ENCODE measurements around the gene TPCN2.
A peak's percentile ranks its signal among the peaks of the same experiment; 100 is the strongest.

TPCN2 gene

DNA sequence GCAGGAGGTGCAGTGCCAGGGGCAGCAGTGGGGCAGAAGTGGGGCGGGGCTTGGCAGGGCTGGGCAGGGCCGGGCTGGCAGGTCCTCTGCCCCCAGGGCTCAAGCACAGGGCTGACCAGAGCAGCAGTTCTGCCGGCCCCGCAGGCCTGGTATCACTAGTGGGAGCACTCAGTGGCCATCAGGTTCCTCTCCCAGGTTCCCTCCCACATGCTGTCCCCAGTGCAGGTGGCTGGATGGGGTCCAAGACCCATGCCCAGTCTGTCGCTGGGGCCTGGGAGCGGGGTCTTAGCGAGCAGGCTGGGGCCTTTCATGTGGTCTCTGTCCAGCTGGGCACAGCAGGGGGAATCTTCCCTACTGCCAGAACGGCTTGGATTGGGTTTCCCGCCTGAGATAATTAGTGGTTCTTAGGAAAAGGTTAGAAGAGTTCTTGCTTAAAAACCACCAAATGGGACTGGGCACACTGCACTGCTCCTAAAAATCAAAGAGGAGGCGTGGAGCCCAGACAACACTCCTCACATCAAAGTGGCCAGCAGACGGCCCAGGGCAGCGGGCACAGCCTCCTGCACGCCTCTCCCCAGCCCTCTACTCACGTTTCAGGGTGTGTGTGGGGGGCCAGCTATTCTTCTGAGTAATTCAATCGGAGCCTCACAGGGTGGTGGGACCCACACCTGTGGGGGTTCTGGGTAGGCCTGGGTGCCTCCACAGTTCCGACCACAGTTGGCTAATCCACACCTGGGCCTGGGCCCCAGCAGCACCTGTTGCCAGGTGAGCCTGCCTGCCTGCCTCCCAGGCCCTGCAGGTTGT lies 45.6 kb downstream of the TPCN2 start:
- DNase-seq (ENCODE audit: low read depth in 2 of 2), result no peak

DNA sequence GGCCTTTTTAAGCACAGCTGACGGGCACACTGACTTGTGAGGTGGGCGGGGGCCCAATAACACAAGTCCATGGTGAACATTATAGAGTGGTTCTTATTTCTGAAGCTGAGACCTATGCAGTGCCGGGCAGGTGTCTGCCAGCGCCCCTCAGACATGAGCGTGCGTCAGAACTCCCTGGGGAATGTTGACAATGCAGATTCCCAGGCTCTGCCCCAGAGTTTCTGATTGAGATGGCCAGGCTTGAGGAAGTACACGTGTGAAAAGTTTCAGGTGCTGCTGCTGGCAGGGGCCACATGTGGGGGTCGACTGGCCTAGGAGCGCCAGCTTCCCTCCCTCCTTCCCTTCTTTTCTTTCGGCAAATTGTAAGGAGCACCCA lies 46.2 kb downstream of the TPCN2 start:
- DNase-seq (ENCODE audit: low read depth in 2 of 2), result no peak

DNA sequence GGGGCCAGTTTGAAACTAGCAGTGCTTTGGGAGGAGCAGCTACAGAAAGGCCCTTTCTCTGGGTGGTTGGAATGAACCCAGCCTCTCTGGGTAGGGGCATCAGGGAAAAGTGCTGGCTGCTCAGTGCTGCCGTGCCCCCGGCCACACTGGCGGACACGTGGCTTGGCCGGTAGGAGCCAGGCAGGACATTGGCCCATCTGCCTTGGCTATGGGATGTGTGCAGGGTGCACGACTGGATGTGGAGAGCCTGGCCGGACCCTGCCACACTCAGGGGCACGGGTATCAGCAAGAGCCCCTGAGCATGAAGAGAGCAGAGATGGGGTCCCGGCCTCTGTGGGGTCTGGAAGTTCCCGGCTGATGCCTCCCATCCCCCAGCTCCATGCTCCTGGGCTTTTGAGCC lies 46.6 kb downstream of the TPCN2 start:
- no peak for DNase-seq (ENCODE audit: low read depth in 2 of 2)

DNA sequence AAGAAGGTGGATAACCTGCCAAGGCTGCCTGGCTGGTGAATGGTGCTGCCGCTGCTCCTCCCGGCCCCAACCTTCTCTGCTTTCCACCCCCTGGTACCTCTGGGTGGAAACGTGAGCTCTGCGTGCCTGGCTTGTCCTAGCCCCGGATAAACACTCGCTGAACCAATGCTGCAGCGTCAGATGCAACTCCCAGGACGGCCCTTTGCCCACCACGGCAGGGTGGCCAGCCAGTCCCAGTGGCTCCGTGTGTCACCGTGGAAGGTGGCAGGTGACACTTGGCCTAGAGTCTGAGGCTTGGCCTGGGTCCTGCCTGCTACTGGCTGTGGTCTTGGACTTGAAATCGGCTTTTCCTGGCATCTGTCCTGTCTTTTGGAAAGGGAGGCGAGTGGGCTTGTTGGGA lies 47.7 kb downstream of the TPCN2 start:
- DNase-seq (ENCODE audit: low read depth in 2 of 2), result no peak

DNA sequence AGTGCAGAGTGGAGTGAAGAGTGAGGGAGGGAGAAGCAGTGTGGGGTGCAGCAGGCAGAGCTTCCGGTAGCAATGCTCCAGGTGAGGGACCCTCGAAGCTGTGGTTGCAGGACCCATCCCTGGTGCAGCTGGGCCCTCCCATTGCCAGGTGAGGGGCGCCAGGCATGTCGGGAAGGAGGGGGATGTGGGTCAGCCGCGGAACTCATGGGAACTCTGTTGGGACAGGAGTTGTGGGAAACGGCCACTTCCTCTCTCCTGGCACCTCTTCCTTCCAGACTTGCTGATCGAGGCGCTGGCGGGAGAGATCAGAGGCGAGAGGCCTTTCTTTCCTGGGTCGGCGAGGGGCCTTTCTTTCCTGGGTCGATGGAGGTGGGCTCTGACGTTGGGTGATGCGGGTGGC lies 48.5 kb downstream of the TPCN2 start:
- DNase-seq (ENCODE audit: low read depth in 2 of 2), result no peak

DNA sequence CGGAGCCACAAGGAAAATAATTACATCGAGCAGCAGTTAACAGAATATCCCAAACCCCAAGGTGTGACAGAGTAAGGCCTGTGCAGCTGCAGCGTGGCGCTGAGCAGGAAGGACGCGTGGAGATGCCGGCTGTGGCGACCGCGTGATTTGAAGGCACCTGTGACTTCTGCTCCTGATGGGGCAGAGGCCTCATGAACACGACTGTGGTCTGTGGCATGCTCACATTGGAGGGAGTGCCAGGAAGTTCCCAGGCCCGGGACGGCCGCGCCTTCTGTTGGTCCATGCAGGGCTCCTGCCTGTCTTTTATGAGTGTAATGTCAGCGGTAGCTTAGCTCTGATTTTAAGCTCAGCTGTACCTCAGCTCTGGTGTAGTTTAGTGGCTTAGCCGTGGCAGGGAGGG lies 50.4 kb downstream of the TPCN2 start:
- DNase-seq (ENCODE audit: low read depth in 2 of 2), result no peak

DNA sequence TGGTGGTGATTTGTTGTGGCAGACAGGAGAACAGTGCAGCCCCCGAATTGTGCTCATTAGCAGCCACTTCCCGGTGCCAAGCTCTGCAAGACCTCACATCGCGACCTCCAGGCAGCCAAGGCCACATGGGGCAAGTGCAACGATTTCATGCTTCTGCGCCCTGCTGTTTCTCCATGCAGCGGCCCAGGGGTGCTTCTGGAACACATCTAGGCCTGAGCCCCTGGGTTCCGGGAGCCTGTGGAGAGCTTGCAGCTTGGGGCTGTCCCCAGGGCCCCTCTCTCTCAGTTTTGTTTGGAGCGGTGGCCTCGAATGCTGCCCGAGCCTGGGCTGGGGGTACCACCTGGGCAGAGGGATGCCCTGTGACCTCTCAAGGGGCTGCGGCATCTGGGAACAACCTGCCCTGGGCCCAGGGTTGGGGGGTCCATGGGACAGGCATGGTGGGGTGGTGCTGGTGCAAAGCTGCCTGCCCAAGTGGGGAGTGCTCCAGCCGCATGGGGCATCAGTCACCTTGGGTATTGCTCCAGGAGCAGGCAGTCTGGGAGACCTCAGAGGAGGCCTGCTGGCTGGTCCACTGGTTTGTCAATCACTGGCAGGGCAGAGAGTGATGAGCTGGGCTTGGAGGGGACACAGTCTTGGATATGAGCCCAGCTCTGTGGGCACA lies 51.9 kb downstream of the TPCN2 start:
- DNase-seq (ENCODE audit: low read depth in 2 of 2), result no peak

DNA sequence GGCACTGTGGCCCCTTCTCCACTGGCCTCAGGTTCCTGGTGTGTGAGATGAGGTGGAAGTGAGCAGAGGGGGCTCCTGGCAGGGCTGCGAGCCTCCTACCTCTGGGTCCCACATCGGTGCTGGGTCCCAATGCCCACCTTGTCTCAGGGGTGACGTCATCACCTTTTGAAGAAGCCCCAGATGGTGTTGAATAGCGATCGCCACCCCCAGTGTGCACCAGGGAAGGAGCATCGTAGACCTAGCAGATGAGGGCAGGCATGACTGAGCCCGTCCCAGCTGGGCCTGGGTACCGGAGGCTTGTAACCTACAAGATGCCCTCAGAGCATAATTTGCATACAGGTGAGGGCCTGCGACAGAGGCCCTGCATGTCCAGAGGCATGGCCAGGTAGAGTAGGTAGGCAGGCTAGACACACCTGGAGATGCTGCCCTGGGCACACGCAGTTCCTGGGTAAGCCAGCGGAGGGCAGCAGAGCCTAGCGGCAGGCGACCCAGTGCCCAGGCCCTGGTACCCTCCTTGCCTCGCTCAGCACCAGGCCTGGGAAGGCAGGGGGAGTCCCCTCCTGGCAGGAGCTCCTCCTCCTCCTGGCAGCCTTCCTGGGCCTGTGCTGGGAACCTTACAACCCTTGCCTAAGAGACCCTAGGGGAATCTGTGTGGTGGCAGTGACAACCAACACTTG lies 52.5 kb downstream of the TPCN2 start:
- peak; percentile 66 to 68 for DNase-seq (ENCODE audit: low read depth in 2 of 2)

DNA sequence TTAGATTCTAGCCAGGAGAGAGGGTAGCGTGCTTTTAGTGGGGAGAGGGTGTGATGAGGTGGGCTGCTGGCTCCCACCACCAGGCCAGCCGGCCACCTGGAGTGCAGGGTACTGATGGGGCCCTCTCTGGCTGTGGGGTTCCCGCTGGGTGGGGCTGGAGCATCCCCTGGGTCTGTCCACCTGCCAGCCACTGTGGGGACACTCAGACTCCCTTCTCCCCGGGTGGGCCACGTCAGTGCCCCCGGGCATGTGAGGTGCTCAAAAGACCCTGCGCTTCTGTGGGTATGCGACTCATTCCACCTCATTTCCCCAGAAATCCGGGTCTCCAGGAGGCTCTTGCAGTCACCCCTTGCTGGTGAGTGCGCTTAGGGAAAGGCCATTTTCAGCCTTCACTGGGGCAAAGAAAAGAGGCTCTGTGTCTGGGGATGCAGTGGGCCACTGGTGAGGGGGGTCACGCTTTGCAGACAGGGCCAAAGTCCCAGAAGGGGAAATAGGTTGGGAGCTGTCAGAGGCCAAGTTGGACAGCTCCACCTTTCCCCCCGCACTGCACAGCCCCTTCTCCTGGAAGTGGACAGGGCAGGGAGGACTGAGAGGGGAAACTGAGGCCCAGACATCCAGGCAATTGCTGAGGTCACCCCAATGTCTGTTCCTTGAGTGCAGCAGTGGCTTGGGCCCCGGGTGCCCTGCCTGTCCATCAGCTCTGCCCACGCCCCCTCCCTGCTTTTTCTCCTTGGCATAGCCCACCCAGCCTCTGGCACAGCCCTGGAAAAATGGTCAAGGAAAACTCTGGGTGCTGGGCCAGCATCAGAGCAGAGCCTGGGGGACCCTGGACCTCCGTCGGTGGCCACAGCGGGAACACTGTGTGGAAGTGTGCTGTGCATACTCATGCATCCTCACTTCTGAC lies 53.3 kb downstream of the TPCN2 start:
- DNase-seq (ENCODE audit: low read depth in 2 of 2), result no peak

DNA sequence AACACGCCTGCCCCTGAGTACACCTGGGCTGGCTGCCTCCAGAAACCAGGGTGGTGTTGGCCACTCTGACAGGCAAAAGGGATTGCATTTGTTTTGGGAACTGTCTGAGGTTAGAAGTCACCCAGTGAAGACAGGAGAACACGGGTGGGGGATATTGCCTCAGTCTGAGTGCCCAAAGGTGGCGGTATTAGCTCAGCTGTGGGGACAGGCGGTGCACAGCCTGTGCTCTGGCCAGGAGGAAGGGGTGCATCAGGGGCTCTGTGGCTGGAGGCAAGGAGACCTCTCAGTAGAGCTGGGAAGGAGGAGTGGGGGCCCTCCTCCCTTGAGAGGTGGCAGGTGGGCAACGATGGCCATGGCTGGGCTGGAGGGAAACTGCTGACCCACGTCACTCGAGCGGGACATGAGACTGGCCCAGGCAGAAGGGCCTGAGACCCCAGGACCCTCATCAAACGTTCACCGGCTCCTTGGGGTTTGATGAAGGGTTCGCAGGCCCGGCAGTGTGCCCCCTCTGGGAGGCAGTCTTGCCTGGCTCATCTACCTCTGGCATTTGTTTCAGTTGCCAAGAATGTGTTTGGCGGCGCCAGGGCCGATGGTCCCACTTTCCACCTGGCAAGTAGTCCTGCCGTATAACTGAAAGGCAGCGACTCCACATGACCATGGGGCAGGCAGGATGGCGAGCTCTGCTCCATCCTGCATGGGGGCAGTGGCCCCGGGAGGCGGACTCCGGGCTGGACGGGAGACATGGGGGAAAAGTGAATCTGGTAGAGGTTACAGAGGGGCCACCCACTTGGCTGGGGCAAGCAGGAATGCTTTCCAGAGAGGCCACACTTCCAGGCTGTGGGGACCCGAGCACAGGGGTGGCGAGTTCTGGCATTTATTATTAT lies 54.2 kb downstream of the TPCN2 start:
- DNase-seq (ENCODE audit: low read depth in 2 of 2), result no peak

DNA sequence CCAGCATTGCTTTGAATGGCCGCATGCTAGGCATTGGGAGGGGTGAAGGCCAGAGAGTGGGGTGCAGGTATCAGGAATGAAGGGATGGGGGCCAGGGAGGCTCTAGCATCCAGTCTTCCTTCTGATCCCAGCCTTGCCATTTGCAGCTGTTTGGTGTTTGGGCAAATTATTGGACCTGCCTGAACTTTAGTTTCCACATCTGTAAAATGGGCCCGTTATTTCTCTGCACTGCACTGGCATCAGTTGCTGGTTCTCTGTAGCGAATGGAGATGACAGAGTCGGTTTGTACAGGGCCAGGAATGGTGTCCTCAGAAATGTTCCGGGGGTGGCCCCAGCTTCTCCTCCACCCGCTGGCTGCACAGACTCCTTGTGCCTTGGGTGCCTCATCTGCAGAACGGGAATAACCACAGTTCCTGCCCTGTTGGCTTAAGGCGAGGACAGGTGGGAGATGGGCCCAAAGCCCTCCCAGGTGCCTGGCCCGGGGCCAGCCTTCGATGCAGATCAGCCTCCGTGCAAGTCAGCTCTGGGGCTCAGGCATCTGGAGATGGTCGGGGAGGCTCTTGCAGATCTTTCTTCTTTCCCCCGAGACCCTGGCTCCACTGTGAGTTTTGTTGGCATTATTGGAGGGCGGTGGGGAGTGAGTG lies 55.6 kb downstream of the TPCN2 start:
- DNase-seq (ENCODE audit: low read depth in 2 of 2), result no peak

DNA sequence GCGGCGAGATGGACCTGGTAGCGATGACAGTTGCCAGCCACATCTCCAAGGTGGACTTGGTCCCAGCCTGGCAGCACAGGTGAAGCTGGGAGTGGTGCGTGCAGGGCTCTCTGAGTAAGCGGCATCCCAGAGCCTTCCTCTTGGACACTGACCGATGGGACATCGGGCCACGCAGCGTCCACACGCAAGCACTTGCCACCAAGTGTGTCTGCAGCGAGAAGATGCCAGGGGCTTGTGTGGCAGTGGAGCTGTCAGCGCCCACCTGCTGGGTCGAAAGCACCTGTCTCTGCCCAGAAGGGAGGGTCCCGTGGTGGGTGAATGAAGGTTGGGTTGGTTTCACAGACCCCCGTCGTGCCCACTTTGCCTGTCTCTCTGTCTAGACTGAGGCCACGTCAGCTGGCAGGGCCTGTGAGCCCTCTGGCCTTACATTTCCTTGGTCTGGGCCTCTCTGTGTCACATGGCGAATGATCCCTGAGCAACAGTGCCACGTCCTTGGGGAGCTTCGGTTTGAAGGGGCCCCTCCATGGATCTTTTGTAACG lies 56.2 kb downstream of the TPCN2 start:
- no peak for DNase-seq (ENCODE audit: low read depth in 2 of 2)

DNA sequence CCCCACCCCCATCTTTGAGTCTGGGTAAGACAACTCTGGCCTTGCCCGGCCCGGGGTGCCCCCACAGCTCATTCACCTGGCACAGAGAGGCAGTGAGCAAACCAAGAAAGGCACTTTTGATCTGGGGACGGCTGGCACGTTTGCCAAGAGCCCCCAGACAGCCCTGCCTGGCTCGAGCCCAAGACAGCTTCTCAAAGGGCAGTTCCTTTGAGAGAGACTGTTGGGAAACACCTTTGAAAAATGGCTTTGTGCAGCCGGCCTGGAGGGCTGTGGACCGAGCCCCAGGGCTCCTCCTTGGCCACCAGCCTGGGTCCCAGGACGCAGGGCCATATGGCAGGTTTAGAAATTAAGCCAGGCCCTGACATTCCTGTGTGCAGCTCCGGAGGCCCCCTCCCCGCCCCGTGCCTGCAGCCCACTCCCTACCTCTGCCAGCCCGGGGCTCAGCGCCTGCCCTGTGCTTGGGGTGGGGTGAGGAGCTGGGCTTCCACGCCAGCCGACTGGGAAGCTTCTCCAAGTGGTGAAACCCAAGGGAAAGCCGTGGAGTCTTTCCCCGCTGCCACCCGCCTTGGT lies 56.8 kb downstream of the TPCN2 start:
- DNase-seq (ENCODE audit: low read depth in 2 of 2), result no peak

DNA sequence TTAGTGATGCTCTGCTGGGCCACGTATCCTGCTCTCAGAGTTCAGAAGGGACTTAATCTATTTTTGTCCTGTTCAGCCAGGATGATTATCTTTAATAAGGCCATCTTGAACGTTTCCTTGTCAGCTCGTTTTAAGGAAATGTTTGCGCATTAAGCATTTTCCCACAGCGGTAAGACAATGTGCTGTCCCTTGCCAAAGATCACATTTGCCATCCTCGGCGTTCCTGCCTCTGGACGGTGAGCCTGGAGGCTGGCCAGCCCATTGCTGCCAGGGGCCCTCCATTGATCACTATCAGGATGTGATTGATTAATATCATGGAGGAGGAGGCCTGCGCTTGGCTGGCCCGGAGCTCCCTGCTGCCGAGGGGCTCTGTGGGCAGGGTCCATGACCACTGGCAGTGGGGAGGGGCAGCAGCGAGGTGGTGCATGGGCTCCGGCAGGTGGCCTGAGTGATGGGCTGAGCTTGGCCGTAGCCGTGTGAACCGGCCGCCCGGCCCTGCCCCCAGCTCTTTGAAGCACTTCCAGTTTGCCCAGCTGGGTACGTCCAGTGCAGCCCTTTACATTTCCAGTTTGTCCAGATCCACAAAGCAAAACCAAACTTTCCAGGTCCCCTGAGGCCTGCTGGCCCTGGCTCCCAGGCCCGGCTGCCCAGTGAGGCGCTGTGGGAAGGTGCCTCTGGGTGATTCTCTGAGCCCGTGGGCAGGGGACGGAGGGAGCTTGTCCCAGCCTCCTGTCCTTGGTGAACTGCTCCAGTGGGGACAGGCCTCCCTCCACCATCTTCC lies 57.5 kb downstream of the TPCN2 start:
- no peak for DNase-seq (ENCODE audit: low read depth in 2 of 2)

DNA sequence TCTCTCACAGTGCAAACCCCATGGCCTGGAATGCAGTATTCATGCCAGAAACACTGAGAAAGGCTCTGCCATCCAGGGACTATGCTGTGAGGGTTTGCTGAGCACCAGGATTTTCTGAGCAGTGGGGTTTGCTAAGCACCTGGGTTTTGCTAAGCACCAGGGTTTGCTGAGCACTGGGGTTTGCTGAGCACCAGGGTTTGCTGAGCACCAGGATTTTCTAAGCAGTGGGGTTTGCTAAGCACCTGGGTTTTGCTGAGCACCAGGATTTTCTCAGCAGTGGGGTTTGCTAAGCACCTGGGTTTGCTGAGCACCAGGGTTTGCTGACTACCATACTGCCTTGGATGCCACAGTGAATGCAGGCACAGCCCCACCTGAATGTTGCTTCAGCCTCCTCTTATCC lies 58.7 kb downstream of the TPCN2 start:
- no peak for DNase-seq (ENCODE audit: low read depth in 2 of 2)

DNA sequence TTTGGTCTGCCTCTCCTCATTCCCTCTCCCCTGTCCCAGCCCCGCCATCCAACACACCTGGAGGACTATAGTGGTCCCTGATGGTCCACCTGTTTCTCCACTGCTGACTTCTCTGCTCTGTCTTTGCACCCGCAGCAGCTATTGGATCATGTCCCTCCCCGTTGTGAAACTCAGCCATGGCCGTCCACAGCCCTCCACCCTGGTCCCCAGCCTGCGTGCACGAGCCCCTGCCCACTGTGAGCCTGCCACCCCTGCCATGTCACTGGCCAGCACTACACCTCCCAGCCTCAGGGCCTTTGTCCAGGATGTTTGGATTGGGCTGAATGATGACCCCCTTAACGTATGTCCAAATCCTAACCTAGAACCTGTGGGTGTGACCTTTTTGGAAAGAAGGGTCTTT lies 59.3 kb downstream of the TPCN2 start:
- DNase-seq (ENCODE audit: low read depth in 2 of 2), result no peak

DNA sequence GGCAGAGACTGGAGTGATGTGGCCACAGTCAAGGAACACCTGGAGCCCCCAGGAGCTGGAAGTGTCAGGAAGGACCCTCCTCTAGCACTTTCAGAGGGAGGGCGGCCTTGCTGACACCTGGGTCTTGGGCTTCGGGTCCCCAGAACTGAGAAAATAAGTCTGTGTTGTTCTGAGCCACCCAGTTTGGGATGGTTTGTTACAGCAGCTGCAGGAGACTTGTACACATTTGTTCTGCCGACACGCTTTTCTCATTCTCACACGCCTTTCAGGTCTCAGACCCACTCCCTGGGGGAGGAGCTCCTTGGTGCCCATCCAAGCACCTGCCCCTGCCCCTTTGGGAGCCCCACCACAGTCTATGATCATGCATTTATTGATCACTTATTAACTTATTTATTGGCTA lies 59.8 kb downstream of the TPCN2 start:
- no peak for DNase-seq (ENCODE audit: low read depth in 2 of 2)

DNA sequence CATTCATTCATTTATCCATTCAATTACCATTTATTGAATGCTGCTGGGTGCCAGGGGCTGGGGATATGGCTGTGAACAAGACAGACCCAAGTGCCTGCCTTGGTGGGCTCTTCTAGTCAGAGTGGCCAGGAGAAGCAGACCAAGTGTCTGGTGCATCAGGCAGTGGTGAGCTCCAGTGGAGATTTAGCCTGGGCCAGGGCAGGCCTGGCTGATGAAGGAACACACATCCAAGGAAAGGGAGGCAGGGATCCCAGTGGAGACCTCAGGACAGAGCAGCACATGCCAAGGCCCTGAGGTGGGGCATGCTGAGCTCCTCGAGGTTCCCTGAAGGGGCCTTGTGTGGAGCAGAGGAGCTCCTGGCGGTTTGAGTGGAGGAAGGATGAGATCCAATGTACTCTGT lies 60.4 kb downstream of the TPCN2 start:
- no peak for DNase-seq (ENCODE audit: low read depth in 2 of 2)

DNA sequence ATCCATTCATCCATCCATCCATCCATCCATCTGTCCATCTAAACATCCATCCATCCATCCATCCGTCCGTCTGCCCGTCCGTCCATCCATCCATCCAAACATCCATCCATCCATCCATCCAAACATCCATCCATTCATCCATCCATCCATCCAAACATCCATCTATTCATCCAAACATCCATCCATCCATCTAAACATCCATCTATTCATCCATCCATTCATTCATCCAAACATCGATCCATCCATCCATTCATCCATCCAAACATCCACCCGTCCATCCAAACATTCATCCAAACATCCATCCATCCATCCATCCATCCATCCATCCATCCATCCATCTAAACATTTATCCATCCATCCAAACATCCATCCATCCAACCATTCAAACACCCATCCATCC lies 61.7 kb downstream of the TPCN2 start:
- no peak for DNase-seq (ENCODE audit: low read depth in 2 of 2)
